Measurements from ENCODE around the gene TRAM2.

DNA sequence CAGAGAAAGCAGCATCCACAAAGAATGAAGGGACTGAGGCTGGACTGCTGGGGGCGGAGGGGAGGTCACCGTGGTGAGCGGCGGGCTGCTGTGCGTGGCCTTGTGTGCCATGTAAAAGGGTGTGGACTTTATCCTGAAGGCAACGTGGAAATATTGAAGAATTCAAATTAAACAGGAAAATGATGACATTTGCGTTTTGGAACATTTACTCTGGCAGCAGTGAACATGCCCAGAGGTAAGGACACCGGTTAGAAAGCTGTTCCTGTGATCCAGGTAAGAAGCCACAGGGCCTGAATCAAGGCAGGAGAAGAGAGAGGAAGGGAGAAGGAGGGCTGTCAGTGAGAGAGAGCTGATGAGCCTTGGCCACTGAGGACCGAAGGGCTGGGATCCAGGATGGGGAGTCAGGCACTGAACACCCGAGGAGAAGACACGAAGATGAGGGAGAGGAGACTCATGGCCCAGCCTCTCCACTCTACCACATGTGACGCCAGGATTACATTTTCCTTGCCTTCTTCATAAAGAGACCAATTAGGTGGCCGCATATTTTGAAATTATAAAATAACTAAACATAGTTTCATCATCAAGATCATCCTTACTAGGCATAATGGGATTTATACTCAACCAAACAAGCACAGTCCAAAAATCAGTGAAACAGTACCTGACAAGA is 58.4 kb downstream of the TRAM2 start:
- TF ChIP-seq, protein P1, sequence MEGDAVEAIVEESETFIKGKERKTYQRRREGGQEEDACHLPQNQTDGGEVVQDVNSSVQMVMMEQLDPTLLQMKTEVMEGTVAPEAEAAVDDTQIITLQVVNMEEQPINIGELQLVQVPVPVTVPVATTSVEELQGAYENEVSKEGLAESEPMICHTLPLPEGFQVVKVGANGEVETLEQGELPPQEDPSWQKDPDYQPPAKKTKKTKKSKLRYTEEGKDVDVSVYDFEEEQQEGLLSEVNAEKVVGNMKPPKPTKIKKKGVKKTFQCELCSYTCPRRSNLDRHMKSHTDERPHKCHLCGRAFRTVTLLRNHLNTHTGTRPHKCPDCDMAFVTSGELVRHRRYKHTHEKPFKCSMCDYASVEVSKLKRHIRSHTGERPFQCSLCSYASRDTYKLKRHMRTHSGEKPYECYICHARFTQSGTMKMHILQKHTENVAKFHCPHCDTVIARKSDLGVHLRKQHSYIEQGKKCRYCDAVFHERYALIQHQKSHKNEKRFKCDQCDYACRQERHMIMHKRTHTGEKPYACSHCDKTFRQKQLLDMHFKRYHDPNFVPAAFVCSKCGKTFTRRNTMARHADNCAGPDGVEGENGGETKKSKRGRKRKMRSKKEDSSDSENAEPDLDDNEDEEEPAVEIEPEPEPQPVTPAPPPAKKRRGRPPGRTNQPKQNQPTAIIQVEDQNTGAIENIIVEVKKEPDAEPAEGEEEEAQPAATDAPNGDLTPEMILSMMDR (IDR thresholded peaks at IDR 0.05; ENCODE audit: low read depth, low read length), result no peak
- TF ChIP-seq EZH2phosphoT487 (IDR thresholded peaks at IDR 0.05; ENCODE audit: low read depth), result no peak

Data from OCI-LY3 (cell line).